Activated gamma-delta T cell (primary cell): ENCODE measurements around the gene RFX2.
"Not testable (repeated sequence)": the region's sequence is repeated elsewhere in the genome, so short reads cannot be mapped to it uniquely, and the experiment has no call there.

Experiments
- DNase-seq: peaks from one replicate; lab custom pipeline; 2025; lab: John Stamatoyannopoulos, UW

The RFX2 gene

DNA sequence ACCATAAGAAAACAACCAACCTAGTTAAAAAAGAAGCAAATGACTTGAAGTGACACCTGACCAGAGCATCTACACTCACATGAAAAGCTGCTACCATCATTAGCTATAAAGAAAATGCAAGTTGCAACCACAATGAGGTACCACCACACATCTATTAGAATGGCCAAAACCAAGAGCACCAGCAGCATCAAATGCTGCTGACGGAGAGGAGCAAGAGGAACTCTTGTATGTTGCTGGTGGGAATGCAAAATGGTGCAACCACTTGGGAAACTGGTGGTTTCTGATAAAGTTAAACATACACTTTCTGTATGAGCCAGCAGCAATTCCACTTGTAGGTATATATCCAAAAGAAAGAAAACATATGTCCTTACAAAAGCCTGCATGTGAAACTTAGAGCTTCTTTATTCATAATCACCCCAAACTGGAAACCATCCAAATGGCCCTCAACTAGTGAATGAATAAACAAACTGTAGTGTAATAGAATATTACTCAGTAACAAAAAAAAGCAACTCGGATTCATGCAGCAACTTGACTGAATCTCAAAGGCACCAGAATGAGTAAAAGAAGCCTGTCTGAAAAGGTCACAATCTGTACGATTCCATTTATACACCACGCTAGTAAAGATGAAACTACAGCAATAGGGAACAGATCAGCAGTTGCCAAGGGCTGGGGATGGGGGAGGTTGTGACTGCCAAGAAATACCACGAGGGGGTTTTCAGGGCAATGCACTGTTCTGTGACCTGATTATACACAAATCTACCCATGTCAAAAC lies 71.5 kb downstream of the RFX2 start:
- DNase-seq = no peak

DNA sequence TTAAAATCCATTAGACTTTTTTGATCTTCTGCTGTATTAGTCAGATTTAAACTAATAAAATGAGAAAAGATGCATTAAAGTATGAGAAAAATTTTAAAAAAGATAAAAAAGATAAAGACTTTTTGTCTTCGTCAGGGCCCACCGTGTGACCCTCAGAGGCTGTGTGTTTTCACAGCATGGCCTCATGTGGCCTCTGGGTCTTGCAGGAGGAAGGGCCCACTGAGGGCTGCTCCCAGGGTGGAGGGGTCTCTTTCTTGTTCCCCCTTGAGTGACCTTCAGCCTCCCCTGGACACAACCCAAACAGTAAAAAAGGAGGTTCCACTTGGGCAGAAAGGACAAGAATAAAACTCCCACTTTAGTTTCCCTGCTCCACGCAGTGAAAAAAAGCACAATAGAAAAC lies 75.3 kb downstream of the RFX2 start:
- no peak for DNase-seq

DNA sequence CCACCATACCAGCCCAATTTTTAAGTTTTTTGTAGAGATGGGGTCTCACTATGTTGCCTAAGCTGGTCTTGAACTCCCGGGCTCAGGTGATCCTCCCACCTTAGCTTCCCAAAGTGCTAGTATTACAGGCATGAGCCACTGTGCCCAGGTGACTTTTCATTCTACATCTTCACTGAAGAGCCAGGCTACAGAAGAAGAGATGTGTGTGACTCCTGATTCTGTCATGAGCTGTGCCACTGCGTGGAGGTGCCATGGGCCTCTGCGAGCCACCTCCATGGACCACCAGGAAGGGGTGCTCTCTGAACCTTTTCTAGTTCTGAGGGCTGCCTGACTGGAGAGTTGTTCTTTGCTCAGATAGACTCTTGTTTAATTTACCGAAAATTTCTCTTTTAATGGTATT lies 75.8 kb downstream of the RFX2 start:
- no peak for DNase-seq

DNA sequence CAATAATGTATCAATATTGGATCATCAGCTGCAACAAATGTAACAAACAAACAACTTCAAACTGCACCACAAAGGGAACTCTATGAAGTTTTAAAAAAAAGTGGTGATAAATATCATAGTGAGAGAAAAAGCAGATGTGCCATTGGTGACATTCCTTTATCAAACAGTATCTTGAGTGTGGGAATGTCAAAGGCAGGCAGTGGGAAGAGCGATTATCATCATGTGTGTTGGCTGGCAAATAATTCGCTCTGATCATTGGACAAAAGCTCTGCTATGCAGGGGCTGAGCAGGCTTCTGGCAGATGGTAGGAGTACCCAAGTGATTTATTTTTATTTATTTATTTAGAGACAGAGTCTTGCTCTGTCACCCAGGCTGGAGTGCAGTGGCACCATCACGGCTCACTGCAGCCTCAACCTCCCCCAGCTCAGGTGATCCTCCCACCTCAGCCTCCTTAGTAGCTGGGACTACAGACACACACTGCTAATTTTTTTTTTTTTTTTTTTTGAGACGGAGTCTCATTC lies 76.5 kb downstream of the RFX2 start:
- DNase-seq = no peak

DNA sequence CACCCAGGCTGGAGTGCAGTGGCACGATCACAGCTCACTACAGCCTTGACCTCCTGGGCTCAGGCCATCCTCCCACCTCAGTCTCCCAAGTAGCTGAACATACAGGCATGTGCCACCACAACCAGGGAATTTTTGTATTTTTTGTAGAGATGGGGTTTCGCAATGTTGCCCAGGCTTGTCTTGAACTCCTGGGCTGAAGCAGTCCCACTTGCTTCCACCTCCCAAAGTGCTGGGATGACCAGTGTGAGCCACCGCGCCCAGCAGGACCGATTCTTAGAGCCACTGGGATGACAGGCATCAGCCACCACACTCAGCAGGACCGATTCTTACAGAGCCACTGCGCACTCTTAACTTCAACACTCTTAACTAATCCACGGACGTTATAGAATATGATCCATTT lies 77.5 kb downstream of the RFX2 start:
- DNase-seq = no peak

DNA sequence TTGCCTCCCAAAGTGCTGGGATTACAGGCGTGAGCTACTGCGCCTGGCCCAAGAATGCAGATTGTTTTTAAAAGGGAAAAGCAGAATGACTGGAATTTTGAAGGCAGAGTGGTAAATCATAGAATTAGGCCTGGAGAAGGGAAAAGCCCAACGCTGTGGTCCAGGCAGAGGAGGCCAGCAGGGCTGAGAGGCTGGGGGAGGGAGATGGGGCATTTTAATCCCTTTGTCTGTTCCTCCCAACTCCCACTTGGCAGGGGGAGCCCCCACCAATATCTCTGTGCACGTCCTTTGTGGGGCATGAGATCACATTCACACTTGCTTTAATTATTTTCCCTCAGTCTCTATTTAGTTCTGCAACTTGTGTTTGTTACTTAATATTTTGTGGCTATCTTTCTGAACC lies 77.9 kb downstream of the RFX2 start:
- no peak for DNase-seq

DNA sequence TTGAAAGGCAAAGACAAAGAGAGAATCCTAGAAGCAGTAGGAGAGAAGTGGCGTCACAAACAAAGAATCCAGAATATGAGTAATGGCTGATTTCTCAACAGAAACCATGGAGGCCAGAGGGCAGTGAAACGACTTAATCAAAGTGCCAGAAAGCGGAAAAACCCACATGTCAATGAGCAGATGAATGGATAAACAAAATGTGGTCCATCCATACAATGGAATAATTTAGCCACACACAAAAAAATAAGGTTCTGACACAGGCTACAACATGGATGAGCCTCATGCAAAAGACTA lies 80.1 kb downstream of the RFX2 start:
- no peak for DNase-seq

DNA sequence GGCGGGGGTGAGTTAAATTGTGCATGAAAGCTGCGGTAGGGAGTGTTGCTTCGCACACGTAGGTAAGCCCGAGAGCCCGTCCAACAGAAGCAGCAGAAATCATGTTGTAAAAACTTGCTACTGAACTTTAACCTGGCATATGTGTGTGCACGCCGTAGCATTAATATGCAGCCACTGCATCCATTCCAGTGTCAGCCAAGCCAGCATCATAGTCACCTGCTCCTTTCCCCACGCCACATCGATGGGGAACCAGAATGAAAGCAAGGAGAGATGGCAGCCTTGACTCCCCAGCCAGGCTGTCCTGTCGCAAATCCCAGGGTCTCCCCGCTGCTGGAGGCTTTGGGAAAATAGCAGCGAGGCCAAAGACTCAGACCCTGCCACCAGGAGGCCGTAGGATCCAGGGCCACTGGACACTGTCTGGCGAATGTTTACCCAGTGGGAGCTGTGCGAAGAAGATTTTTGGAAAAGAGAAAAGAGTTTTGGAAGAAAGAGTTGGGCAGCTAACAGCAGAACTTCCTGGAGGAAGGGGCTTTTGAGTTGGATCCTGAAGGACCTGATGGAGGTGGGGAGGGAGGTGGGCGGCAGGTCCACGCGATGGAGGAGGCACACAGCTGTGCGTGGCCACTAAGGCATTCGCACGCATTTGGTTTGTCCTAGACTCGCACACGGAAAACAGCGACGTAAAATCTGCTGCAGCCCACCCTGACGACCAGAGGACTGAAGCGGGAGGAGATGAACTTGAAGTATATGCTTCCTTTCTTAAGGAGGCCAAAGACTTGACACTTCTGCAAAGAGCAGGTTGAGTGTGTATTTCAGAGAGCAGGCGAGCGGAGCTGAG lies 83.7 kb downstream of the RFX2 start:
- DNase-seq = no peak

DNA sequence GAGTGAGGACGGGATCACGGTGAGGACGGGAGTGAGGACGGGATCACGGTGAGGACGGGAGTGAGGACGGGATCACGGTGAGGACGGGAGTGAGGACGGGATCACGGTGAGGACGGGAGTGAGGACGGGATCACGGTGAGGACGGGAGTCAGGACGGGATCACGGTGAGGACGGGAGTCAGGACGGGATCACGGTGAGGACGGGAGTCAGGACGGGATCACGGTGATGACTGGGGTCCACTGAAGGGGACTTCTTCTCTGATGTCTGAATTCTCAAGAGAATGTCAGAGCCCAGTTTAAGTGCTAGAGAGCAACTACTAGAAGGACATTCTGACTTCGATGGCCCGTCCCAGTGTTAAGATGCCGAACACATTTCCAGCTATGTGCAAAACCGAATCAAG lies 85.5 kb downstream of the RFX2 start:
- DNase-seq = not testable (repeated sequence)

DNA sequence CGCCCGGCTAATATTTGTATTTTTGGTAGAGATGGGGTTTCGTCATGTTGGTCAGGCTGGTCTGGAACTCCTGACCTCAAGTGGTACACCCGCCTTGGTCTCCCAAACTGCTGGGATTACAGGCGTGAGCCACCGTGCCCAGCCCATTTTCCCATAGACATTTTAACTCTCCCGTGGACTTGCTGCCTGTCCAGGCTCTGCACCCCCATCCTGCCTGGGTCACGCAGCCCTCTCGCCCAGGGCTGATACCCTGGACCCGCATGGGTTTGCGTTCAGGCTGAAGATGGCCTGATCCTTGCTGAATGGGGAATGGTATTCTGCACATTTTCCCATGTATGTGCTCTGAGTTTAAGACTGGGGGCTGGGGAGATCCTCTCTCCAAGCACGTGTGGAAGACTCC lies 86.4 kb downstream of the RFX2 start:
- no peak for DNase-seq

DNA sequence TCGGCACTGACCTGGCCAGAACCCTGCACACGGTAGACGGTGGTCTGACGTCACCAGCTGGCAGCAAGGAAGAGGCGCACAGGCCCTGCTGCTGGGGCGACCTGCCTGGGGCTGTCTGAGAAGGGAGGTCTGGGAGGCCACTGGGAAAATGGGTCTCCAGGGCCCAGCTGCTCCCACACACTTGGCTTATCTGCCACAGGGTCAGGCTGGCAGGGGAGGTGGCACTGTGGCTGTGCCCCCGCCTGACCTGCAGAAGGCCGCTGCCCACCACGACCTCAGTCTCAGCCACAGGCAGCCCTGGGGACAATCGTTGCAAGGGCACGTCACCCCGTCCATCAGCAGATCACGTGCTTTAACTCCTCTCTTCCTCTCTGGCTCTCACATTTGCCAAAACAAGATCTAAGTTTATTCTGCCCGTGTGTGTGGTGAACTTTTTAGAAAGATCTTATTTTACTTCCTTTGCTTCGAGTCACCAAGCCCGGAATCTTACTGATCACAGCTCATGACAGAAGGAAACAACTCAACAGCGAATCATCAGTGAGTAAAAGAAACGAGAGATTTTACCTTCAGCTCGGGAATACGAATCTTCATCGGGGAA lies 87.1 kb downstream of the RFX2 start:
- no peak for DNase-seq

DNA sequence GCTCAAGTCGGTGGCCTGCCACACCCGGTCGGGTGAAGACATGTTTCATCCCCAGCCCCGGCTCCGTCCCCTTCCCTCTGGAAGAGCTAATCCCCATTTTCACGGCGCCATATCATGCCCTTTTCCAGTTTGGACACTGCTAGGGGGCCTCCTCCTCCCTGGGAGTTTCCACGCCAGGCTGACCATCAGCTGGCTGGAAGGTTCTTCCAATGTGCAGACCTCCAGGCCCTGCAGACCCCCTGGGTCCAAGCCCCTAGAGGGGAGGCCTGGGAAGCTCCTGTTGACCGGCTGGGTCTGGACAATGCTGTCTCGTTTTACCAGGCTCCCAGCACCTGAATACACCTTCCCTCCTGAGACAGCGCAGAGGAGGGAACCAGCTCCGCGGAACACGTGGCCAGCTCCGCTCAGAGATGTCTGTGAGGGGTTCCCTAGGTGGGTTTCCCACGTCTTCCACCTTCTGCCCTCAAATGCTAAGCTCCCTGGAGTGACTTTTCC lies 87.7 kb downstream of the RFX2 start:
- DNase-seq = no peak

DNA sequence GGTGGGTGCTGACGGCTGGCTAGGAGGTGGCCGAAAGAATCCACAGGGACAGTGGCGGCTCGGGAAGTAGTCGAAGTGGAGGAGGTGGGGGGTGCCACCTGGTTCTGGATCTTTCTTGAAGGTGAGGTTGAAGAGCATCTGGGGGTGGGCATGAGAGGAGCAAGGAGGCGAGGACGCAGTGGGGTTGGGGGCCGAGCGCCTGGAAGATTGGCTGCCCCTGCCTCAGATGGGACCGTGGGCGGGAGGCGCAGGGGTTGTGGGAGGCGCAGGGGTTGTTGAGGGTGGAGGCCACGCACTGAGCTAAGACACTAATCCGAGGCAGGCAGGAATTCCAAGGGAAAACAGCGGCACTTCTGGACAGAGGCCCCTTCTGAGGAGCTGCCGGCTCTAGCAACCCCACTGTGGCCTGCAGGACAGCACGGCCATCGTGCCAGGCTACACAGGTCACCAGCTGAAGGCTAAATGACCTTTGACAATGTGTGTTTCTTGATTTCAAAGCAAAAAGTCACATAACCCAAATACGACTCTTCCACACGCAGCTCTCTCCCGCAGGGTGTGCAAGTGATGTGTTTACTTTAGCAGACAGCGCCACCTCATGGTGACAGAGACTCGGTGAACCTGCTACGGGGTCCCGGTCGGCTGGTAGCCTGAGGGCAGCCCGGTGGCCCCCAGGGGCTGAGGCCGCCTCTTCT lies 88.3 kb downstream of the RFX2 start:
- DNase-seq = no peak

DNA sequence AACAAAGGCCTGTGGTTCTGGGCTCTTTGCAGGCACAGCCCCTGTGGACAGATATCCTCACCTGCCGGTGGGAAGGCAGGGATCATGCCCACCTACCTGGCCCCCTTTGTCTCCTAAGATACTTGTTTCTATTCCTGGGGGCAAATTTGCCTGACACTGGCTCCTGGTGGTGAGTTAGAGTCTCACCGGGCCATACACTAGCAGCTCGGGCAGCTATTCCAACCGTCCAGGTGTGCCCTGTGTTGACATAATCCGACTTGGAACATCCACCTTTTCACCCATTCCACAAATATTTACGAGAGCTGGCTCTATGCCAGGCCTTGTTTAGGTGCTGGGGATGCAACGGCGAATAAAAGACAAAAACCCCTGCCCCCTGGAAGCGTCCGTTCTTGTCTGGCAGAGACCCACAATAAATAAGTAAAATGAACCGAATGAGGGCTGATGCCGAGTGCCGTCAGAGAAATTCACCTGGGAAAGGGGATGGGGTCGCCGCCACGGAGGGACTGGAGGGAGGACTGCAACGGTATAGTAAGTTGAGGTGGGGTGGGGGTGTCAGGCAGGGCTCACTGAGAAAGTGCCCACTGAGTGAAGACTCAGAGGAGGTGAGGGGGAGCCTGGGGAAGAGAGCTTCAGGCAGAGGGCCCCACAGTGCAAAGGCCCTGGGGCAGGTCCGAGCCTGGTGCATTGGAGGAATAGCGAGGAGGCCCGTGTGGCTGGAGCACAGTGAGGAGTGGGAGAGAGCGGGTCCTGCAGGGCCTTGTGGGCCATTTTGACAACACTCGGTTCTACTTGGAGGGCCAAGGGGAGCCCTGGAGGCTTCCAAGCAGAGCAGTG lies 89.1 kb downstream of the RFX2 start:
- DNase-seq = no peak

DNA sequence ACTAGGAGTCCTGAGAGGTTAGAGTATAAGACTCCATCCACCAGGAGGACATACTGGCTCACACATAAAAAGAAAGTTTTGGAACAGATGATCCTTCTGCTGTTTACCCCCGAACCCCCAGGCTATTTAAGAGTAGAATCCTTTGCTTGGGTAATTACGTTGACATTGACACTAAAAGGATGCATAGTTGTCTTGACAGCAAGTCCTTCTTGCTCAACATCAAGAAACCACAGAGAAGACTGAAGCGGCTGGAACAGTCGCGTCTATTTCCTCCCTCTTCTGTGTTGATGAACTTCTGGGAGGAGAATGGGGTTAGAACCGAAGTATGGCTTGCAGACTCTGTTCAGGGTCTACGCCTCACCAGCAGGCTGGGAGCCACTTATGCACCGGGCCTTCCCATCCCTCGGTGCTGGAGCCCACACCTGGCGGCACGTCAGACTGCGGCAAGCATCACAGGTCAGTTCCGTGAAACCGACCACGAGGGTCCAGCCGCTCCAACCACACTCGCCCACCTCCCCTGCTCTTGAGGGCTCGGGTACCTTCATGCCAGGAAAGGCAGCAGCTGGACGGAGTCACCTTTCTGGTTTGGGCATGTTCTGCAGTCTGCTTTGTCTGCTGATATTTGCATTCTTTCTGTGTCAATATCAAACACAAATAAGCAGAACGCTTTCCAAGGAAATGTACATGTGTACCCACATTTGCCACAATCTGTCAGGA lies 90.0 kb downstream of the RFX2 start:
- DNase-seq = no peak

DNA sequence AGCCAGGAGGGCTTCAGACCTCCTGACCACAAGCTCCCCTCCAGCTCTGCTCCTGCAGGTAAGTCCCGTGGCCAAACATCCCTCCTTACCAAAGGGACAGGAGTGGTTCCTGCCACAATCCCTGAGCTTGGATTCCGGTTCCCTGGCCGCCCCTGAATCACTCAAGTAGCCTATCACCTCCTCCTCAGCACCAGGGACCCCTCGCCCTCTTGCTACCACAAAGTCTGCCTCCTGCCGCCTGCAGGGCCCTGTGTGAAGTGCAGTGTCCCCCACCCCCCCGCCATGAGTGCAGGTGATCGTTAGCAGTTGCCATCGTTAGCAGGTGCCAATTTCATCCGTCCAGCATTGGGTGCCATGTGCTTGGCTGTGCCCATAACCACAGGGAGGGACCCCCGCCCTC lies 91.5 kb downstream of the RFX2 start:
- no peak for DNase-seq

DNA sequence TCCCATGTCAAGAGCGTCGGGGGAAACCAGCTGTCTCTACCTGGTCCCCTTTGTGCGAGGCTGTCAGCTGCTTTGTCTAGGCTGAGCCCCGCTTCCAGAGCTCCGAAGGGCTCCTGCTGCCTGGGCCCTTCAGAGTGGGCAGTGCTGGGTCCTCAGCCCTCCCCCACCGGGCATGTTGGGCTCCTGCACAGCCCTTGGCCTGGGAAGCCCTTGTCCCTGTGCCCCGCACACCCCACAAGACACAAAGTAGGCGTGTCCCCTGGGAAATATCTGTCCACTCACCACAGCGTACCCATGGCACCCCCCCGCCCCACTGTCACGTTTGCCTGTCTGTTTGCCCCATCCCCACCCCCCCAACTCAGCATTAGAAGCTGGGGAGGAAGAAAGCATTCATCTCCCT lies 92.7 kb downstream of the RFX2 start:
- no peak for DNase-seq

DNA sequence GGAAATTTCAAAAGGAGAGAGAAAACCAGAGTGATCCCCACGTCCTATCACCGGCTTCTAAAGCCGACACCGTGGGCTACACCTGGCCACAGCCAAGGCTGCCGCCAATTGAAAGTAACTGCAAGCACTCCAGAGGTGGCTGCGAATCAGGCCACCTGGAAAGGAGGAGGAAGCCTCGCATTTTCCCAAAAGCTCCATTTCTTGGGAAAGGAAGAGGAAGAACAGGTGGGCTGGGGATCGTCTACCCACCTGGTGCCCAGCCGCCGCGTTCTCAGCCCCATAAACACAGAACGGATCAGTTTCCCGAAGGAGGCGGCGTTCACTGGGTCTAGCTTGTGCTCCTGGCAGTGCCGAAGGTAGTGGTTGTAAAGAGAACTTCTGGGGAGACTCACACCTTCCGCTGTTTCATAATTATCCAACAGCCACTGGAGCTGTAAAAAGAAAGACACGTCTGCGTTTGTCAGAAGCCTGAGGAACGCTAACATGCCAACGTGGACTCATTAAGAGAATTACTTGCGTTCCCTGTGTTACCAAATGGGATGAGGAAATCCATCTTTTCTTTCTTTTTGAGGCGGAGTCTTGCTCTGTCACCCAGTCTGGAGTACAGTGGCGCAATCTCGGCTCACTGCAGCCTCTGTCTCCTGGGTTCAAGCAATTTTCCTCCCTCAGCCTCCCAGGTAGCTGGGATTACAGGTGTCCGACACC lies 94.3 kb downstream of the RFX2 start:
- DNase-seq = no peak

DNA sequence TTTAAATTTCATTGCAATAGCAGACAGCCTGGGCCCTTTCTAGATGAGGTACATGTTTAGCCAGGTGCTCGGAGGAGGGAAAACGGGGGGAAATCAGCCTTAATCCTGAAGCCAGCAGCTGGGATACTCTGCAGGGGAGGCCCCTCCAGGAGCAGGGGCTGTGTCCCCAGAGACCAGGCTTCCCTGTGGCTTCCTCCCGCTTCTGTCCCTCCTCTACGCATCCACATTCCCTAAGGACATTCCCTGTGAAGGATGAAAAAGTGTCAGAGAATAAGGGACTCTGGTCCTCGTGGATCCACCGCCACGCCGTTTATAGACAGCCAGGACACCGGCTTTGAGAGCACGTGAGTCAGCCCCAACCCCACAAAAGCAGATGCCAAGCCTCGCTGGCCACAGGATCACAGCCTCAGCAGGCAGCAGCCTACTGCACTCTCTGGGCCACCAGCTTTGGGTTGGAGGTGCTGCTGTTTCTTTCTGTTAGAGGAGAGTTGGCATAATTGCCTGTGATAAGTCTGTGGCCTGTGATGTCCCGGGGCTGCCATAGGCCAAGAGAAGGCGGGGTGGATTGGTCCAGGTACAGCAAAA lies 95.7 kb downstream of the RFX2 start:
- DNase-seq = no peak
